Breast epithelium (tissue), 3 donors: ENCODE measurements around the gene RAB11FIP5.

Experiments used
- POLR2A ChIP-seq: fragments of 450-650 bp; IDR thresholded peaks from one replicate; pipeline ENCODE4 v1.6.1; 2016; ENCODE audit warnings: antibody characterized with exemption, mild to moderate bottlenecking, moderate library complexity
- POLR2AphosphoS5 ChIP-seq, 3 donors: sonication (generic); formaldehyde crosslinking; IDR thresholded peaks; one replicate each; pipeline ENCODE4 v1.6.1; 2017; ENCODE audit warnings: antibody characterized with exemption in 3 of 3
- TF ChIP-seq, protein P1 (sequence below), 3 donors: fragments of 450-650 bp; IDR thresholded peaks; one replicate each; pipeline ENCODE4 v1.5.1; 2016 to 2017; ENCODE audit warnings: antibody characterized with exemption in 3 of 3, mild to moderate bottlenecking in 3 of 3, moderate library complexity in 3 of 3

DNA sequence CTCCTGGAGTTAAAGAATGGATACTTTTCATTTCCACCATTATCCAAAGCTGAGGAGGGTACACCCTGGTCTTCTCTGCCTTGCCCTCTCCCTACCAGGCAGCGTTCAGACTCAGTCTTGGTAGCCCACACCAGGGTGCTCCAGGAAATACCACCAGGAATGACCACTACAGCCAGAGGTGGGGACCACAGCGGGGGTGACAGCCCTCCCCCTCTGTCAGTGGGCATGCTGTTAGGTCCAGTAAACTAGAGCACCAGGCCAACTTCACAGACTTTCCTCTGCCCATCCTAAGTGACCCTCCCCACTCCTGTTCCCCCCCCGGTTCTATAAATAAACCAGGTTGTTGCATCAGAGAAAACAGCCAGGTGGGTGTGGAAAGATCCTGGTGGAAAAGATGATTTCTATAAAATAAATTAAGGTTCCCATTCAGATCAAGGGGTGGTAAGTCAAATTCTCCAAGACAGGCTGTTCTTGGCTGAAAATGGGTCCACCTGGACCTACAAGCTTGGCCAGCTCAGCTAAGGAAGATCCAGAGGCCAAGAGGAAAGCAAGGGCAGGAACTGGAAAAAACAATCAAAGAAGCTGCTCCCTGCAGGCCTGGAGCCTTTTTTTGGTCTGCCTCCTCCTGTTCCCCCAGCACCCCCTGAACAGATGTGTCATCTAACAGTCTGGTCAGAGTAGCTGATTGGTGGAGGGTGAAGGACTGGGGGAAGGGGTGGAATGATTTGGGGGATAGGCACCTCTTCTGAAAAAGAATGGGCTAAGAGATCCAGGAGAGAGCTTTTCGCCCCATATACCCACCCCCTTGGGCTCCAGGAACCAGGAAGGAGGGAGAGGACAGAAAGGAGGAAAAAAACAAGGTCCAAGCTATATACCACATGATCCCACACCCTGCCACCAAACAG lies 2.3 kb downstream of the RAB11FIP5 start:
- TF ChIP-seq, protein P1, sequence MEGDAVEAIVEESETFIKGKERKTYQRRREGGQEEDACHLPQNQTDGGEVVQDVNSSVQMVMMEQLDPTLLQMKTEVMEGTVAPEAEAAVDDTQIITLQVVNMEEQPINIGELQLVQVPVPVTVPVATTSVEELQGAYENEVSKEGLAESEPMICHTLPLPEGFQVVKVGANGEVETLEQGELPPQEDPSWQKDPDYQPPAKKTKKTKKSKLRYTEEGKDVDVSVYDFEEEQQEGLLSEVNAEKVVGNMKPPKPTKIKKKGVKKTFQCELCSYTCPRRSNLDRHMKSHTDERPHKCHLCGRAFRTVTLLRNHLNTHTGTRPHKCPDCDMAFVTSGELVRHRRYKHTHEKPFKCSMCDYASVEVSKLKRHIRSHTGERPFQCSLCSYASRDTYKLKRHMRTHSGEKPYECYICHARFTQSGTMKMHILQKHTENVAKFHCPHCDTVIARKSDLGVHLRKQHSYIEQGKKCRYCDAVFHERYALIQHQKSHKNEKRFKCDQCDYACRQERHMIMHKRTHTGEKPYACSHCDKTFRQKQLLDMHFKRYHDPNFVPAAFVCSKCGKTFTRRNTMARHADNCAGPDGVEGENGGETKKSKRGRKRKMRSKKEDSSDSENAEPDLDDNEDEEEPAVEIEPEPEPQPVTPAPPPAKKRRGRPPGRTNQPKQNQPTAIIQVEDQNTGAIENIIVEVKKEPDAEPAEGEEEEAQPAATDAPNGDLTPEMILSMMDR (IDR thresholded peaks at IDR 0.05) = no peak
- TF ChIP-seq POLR2A (no peak), POLR2AphosphoS5 (IDR thresholded peaks at IDR 0.05) (no peak)
